ENCODE data around the gene CRTAC1.
"Not testable (repeated sequence)": the region's sequence is repeated elsewhere in the genome, so short reads cannot be mapped to it uniquely, and the experiment has no call there.

DNA sequence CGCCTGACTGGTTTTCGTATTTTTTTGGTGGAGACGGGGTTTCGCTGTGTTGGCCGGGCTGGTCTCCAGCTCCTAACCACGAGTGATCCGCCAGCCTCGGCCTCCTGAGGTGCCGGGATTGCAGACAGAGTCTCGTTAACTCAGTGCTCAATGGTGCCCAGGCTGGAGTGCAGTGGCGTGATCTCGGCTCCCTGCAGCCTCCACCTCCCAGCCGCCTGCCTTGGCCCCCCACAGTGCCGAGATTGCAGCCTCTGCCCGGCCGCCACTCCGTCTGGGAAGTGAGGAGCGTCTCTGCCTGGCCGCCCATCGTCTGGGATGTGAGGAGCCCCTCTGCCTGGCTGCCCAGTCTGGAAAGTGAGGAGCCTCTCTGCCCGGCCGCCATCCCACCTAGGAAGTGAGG is 189.3 kb downstream of the CRTAC1 start:
- not testable (repeated sequence) for TF ChIP-seq POLR2AphosphoS5 (IDR thresholded peaks at IDR 0.05; ENCODE audit: borderline replicate concordance, low read depth, low read length); FOXP2 (optimal IDR thresholded peaks at IDR 0.05; ENCODE audit: control extremely low read depth, extremely low read length, insufficient read depth); EZH2 (IDR thresholded peaks at IDR 0.05)

Data from SK-N-MC (cell line).